Gastroesophageal sphincter (tissue), 3 donors: ENCODE data around the gene STAM.
A peak's percentile ranks its signal among the peaks of the same experiment; 100 is the strongest.

Source experiments
- CTCF ChIP-seq, 4 experiments: fragments of 200-600 bp in 2 of 4; fragments of 450-650 bp in 2 of 4; sonication (generic) in 1 of 4; IDR thresholded peaks; one replicate each; pipeline ENCODE4 v1.5.1; 2017 to 2019; ENCODE audit warnings: antibody characterized with exemption in 4 of 4, mild to moderate bottlenecking in 2 of 4, moderate library complexity in 2 of 4
- POLR2A ChIP-seq, 2 donors: fragments of 450-650 bp; IDR thresholded peaks; one replicate each; pipeline ENCODE4 v1.6.1; 2017; ENCODE audit warnings: antibody characterized with exemption in 2 of 2, mild to moderate bottlenecking in 2 of 2, moderate library complexity in 1 of 2
- POLR2AphosphoS5 ChIP-seq: sonication (generic); formaldehyde crosslinking; IDR thresholded peaks from one replicate; pipeline ENCODE4 v1.6.1; 2017; ENCODE audit warnings: antibody characterized with exemption

GRCh38 chr10:17643755-17644484 is at the start of gene STAM:
- TF ChIP-seq CTCF (IDR thresholded peaks at IDR 0.05), result no peak
- peak; percentile 45 to 46 for TF ChIP-seq POLR2A (IDR thresholded peaks at IDR 0.05)
- peak; percentile 61 for TF ChIP-seq POLR2AphosphoS5
